ENCODE measurements around the gene GARS1. TPM values are rescaled to one million over a fixed set of nuclear protein-coding genes. Genes with fewer than 3 reads are reported as not detected.
"Not testable (repeated sequence)": the region's sequence is repeated elsewhere in the genome, so short reads cannot be mapped to it uniquely, and the experiment has no call there.

GARS1 gene
- total and polyA plus RNA-seq, 7 donors, result 38.3 to 109 (median 50.1) TPM

GRCh38 chr7:30584415-30584814, 10.3 kb upstream of the GARS1 start:
- H3K36me3 ChIP-seq, result peaks cover 0 to 44% (median 9%) of the 10 kb centered on the region in 4 donors
- no peak overlapping the region for H3K4me3 ChIP-seq
- no peaks in the 10 kb centered on the region for H3K4me1 ChIP-seq
- 89 to 91% methylated on average over 2 of the region's 2 CpGs for WGBS, 2 donors
- H3K27ac ChIP-seq, result no peak overlapping the region
- H3K27me3 ChIP-seq, result no peaks in the 10 kb centered on the region
- TF ChIP-seq EP300 (IDR thresholded peaks at IDR 0.05), result no peak
- no peak for TF ChIP-seq CTCF (IDR thresholded peaks at IDR 0.05)
- TF ChIP-seq POLR2AphosphoS5 (IDR thresholded peaks at IDR 0.05), result no peak
- TF ChIP-seq POLR2A (IDR thresholded peaks at IDR 0.05), result no peak
- H3K9me3 ChIP-seq, result no peaks in the 10 kb centered on the region
- intact Hi-C loops (cut with DNase I), result no loop called here
- DNase-seq, result no peak

- no peak for DNase-seq
- intact Hi-C loops (cut with DNase I), result no loop called here
- H3K36me3 ChIP-seq, result peaks cover 0 to 44% (median 9%) of the 10 kb centered on the region in 4 donors
Observed at GRCh38 chr7:30584965-30585364, 9.7 kb upstream of the GARS1 start.

GRCh38 chr7:30585675-30586074, 9.0 kb upstream of the GARS1 start:
- H3K36me3 ChIP-seq, result peaks cover 0 to 40% (median 6%) of the 10 kb centered on the region in 4 donors
- H3K4me3 ChIP-seq, result no peak overlapping the region
- WGBS, 2 donors, result 85 to 91% methylated on average over 3 of the region's 3 CpGs
- H3K27me3 ChIP-seq, result no peaks in the 10 kb centered on the region
- TF ChIP-seq POLR2AphosphoS5 (IDR thresholded peaks at IDR 0.05), result no peak
- no peak for TF ChIP-seq CTCF (IDR thresholded peaks at IDR 0.05)
- no peak for TF ChIP-seq POLR2A (IDR thresholded peaks at IDR 0.05)
- no peak for TF ChIP-seq EP300 (IDR thresholded peaks at IDR 0.05)
- no peaks in the 10 kb centered on the region for H3K9me3 ChIP-seq
- no peaks in the 10 kb centered on the region for H3K4me1 ChIP-seq
- DNase-seq, result no peak
- no peak overlapping the region for H3K27ac ChIP-seq
- intact Hi-C loops (cut with DNase I), result no loop called here

More at GRCh38 chr7:30584965-30585364, 9.7 kb upstream of the GARS1 start:
- H3K9me3 ChIP-seq, result no peaks in the 10 kb centered on the region
- H3K4me3 ChIP-seq, result no peak overlapping the region
- no peaks in the 10 kb centered on the region for H3K27me3 ChIP-seq
- no peak for TF ChIP-seq POLR2A (IDR thresholded peaks at IDR 0.05)
- 84 to 97% methylated on average over 5 of the region's 5 CpGs for WGBS, 2 donors
- no peak overlapping the region for H3K27ac ChIP-seq
- no peaks in the 10 kb centered on the region for H3K4me1 ChIP-seq

GRCh38 chr7:30587547-30587946, 7.1 kb upstream of the GARS1 start:
- H3K4me1 ChIP-seq; H3K27ac ChIP-seq; H3K9me3 ChIP-seq; H3K27me3 ChIP-seq; H3K4me3 ChIP-seq; intact Hi-C loops (cut with DNase I); DNase-seq: not testable (repeated sequence)
- peaks cover 0 to 28% (median 0%) of the 10 kb centered on the region in 4 donors for H3K36me3 ChIP-seq
- WGBS, 2 donors, result 96 to 98% methylated on average over 4 of the region's 4 CpGs

- H3K27me3 ChIP-seq, result no peaks in the 10 kb centered on the region
- H3K27ac ChIP-seq, result no peak overlapping the region
- H3K36me3 ChIP-seq, result peaks cover 0 to 13% (median 0%) of the 10 kb centered on the region in 4 donors
- intact Hi-C loops (cut with DNase I), result no loop called here
- TF ChIP-seq POLR2AphosphoS5 (IDR thresholded peaks at IDR 0.05), result no peak
- TF ChIP-seq EP300 (IDR thresholded peaks at IDR 0.05), result no peak
- H3K9me3 ChIP-seq, result no peaks in the 10 kb centered on the region
- H3K4me3 ChIP-seq, result no peak overlapping the region
- no peak for DNase-seq
- peaks cover 0 to 22% (median 8%) of the 10 kb centered on the region in 4 donors for H3K4me1 ChIP-seq
- WGBS, 2 donors, result 88 to 89% methylated on average over 3 of the region's 3 CpGs
Observed at GRCh38 chr7:30589111-30589510, 5.6 kb upstream of the GARS1 start.

- WGBS, 2 donors, result 0% methylated on average over 12 of the region's 12 CpGs
- no peaks in the 10 kb centered on the region for H3K9me3 ChIP-seq
- TF ChIP-seq POLR2A (IDR thresholded peaks at IDR 0.05) (no peak), POLR2AphosphoS5 (IDR thresholded peaks at IDR 0.05) (no peak)
- H3K4me1 ChIP-seq, result peaks cover 0 to 41% (median 26%) of the 10 kb centered on the region in 4 donors
- H3K27ac ChIP-seq, result peak overlapping the region; percentile 86 to 98 (median 96)
- peak; percentile 71 for DNase-seq
- H3K27me3 ChIP-seq, result no peaks in the 10 kb centered on the region
- intact Hi-C loops (cut with DNase I), result loop anchor here (10.0 kb wide), 2 partner anchors 119 to 151 kb away; partner anchors contain the start of gene NOD1
- peak overlapping the region; percentile 73 to 99 (median 96) for H3K4me3 ChIP-seq
- H3K36me3 ChIP-seq, result no peaks in the 10 kb centered on the region
Observed at GRCh38 chr7:30594048-30594539, 584 bp upstream of the GARS1 start.

All from sigmoid colon (tissue), 7 donors.